Uterus (tissue), 2 donors: ENCODE measurements around the gene CDH4.

Source experiments
- CTCF ChIP-seq, 4 experiments: fragments of 200-600 bp in 2 of 4; fragments of 450-650 bp in 2 of 4; sonication (generic) in 2 of 4; IDR thresholded peaks; one replicate each; pipeline ENCODE4 v1.5.1; 2016 to 2019; ENCODE audit warnings: antibody characterized with exemption in 4 of 4, mild to moderate bottlenecking in 2 of 4, moderate library complexity in 1 of 4
- POLR2A ChIP-seq, 2 donors: fragments of 450-650 bp; IDR thresholded peaks; one replicate each; pipeline ENCODE4 v1.6.1; 2016; ENCODE audit warnings: antibody characterized with exemption in 2 of 2, mild to moderate bottlenecking in 1 of 2, moderate library complexity in 1 of 2

GRCh38 chr20:61759286-61760065, 507.4 kb downstream of the CDH4 start:
- TF ChIP-seq CTCF (IDR thresholded peaks at IDR 0.05) = no peak
- TF ChIP-seq POLR2A (IDR thresholded peaks at IDR 0.05) = no peak
